Body of pancreas (tissue), 4 donors: ENCODE data around the gene RIMKLA.

Source experiments
- CTCF ChIP-seq, 7 experiments: fragments of 450-650 bp in 4 of 7; fragments of 200-600 bp in 3 of 7; sonication (generic) in 3 of 7; IDR thresholded peaks; one replicate each; pipeline ENCODE4 v1.5.1; 2016 to 2019; ENCODE audit warnings: antibody characterized with exemption in 7 of 7
- POLR2A ChIP-seq, 3 donors: fragments of 450-650 bp; IDR thresholded peaks; one replicate each; pipeline ENCODE4 v1.6.1; 2016; ENCODE audit warnings: antibody characterized with exemption in 3 of 3, mild to moderate bottlenecking in 2 of 3

- TF ChIP-seq CTCF (IDR thresholded peaks at IDR 0.05) (no peak), POLR2A (IDR thresholded peaks at IDR 0.05) (no peak)
These were observed 12.6 kb downstream of the RIMKLA start for GRCh38 chr1:42392967-42393848.
